Muscle layer of duodenum (tissue), 2 donors: ENCODE data around the gene NANP.
"Not testable (repeated sequence)": the region's sequence is repeated elsewhere in the genome, so short reads cannot be mapped to it uniquely, and the experiment has no call there.

Source experiments
- H3K27ac ChIP-seq: one replicate; pipeline ENCODE4 v1.7.0; 2013; ENCODE audit warnings: mild to moderate bottlenecking, low read length
- H3K27me3 ChIP-seq: one replicate; pipeline ENCODE4 v1.7.0; 2013; ENCODE audit warnings: low read depth, mild to moderate bottlenecking, control low read depth, low read length
- H3K36me3 ChIP-seq, 2 donors: one replicate each; pipeline ENCODE4 v1.7.0; 2013; ENCODE audit warnings: low read length in 2 of 2, control low read depth in 1 of 2, mild to moderate bottlenecking in 1 of 2; ENCODE audit not compliant: insufficient read depth in 2 of 2, control insufficient read depth in 1 of 2
- H3K4me1 ChIP-seq, 2 donors: one replicate each; pipeline ENCODE4 v1.7.0; 2013; ENCODE audit warnings: low read length in 2 of 2, mild to moderate bottlenecking in 2 of 2, control low read depth in 1 of 2, moderate library complexity in 1 of 2; ENCODE audit not compliant: insufficient read depth in 2 of 2, control insufficient read depth in 1 of 2
- H3K4me3 ChIP-seq, 2 donors: one replicate each; pipeline ENCODE4 v1.7.0; 2013; ENCODE audit warnings: low read length in 2 of 2, low read depth in 1 of 2, mild to moderate bottlenecking in 1 of 2
- H3K9me3 ChIP-seq, 2 donors: one replicate each; pipeline ENCODE4 v1.7.0; 2013; ENCODE audit warnings: low read length in 2 of 2, control low read depth in 1 of 2, mild to moderate bottlenecking in 1 of 2; ENCODE audit not compliant: control insufficient read depth in 1 of 2
- donor health status: healthy.

The NANP gene

GRCh38 chr20:25604611-25605010, 19.2 kb downstream of the NANP start:
- H3K9me3 ChIP-seq, result no peaks in the 10 kb centered on the region
- H3K36me3 ChIP-seq, result no peaks in the 10 kb centered on the region
- no peak overlapping the region for H3K27ac ChIP-seq
- H3K27me3 ChIP-seq, result no peaks in the 10 kb centered on the region
- no peak overlapping the region for H3K4me3 ChIP-seq
- no peaks in the 10 kb centered on the region for H3K4me1 ChIP-seq

DNA sequence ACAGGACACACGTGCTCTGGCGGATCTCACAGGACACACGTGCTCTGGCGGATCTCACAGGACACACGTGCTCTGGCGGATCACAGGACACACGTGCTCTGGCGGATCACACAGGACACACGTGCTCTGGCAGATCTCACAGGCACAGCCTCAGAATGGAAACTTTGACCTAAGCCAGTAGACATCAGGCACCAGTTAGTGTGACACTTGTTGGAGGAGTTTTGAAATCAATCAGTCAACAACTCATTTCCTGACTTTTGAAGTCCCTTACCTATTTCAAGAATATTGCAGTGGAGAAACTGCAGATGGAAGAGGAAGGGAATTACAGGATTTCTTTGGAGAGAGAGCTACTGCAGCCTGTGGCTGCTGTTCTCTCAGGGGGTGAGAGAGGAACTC, 20.9 kb downstream of the NANP start:
- H3K36me3 ChIP-seq, H3K4me3 ChIP-seq, H3K27ac ChIP-seq, H3K27me3 ChIP-seq, H3K9me3 ChIP-seq, H3K4me1 ChIP-seq: not testable (repeated sequence)

GRCh38 chr20:25602191-25602913, 21.5 kb downstream of the NANP start:
- H3K36me3 ChIP-seq, H3K27me3 ChIP-seq, H3K4me1 ChIP-seq, H3K27ac ChIP-seq, H3K9me3 ChIP-seq, H3K4me3 ChIP-seq: not testable (repeated sequence)

- no peaks in the 10 kb centered on the region for H3K36me3 ChIP-seq
- no peak overlapping the region for H3K27ac ChIP-seq
- H3K4me1 ChIP-seq, result no peaks in the 10 kb centered on the region
- H3K4me3 ChIP-seq, result no peak overlapping the region
- no peaks in the 10 kb centered on the region for H3K27me3 ChIP-seq
- H3K9me3 ChIP-seq, result no peaks in the 10 kb centered on the region
Observed at GRCh38 chr20:25601659-25602058, 22.2 kb downstream of the NANP start.

DNA sequence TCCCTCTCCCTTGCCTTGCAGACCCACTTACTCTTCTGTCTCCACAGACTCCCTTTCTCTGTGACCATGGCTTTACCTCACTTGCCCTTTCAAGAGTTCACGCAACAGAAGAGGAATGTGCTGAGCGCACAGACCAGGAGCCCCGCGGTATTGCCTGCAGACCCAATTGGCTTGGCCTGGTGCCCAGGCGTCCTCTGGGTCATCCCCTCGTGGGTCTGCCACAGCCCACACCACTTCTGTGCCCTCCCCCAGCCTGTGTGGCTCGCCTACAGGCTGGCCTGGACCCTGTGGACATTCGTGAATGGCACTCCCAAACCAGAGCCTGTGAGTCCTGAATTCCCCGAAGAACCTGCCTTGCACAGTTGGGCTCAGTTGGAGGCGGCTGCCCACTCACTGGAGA, 23.2 kb downstream of the NANP start:
- Histone ChIP-seq H3K4me1 (no peaks in the 10 kb centered on the region), H3K9me3 (no peaks in the 10 kb centered on the region), H3K36me3 (no peaks in the 10 kb centered on the region), H3K4me3 (no peak overlapping the region), H3K27me3 (no peaks in the 10 kb centered on the region), H3K27ac (no peak overlapping the region)

DNA sequence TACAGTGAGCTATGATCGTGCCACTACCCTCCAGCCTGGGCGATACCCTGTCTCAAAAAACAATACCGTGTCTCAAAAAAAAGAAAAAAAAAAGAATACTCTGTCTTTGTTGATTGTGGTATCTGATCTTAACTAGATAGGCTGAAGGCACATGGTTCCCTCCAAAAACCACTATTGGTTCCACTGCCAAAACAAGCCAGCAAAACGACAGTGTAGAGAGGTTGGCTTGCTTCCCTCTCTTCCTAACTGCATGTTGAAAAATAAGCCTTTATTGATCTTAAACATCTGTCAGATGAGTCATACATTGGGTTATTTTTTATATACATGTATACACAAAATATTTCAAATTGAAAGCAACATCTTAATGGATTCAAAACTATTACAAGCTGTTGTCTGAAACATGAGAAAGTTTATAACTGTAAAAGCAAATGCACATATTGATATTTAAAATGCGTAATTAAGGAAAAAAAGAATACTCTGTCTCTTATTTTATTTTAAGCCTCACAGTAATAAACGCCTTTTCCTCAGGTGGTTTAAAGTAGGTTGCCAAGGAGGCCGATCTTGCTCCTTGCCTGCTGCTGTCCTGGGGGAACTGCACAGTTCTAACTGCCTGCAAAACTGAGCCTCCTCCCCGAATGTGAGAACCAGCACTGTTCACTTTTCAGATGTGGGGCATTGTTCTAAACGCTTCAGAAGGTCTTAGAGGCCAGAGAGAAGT, 31.5 kb downstream of the NANP start:
- no peak overlapping the region for H3K27ac ChIP-seq
- no peaks in the 10 kb centered on the region for H3K36me3 ChIP-seq
- no peaks in the 10 kb centered on the region for H3K4me1 ChIP-seq
- H3K4me3 ChIP-seq, result no peak overlapping the region
- no peaks in the 10 kb centered on the region for H3K27me3 ChIP-seq
- no peaks in the 10 kb centered on the region for H3K9me3 ChIP-seq

DNA sequence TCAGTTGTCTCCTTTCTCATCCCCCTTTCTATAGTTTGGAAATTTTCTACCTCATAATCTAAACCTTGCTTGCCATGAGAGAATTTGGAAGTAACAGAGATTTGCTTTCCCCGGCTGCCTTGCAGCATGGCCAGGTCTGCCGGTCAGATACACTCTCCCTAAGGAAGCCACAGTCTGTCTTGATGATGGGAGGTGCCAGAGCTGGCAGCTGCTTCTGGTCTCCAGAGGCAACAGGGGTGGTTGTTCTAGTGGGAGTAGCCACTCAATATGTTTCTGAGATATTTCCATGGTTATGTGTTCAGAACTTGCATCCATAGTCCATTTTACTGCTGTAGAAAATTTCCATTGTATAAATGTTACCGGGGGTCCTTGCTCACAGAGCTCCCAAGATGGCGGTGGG, 33.0 kb downstream of the NANP start:
- H3K4me3 ChIP-seq, result not testable (repeated sequence)

GRCh38 chr20:25588491-25588890, 35.3 kb downstream of the NANP start:
- no peaks in the 10 kb centered on the region for H3K9me3 ChIP-seq
- H3K27me3 ChIP-seq, result no peaks in the 10 kb centered on the region
- H3K27ac ChIP-seq, result no peak overlapping the region
- no peaks in the 10 kb centered on the region for H3K36me3 ChIP-seq
- peaks cover 0 to 3% of the 10 kb centered on the region in 2 donors for H3K4me1 ChIP-seq
- no peak overlapping the region for H3K4me3 ChIP-seq

More for the DNA sequence above, 33.0 kb downstream of the NANP start:
- H3K4me1 ChIP-seq, H3K9me3 ChIP-seq, H3K27me3 ChIP-seq, H3K27ac ChIP-seq, H3K36me3 ChIP-seq: not testable (repeated sequence)

- no peak overlapping the region for H3K4me3 ChIP-seq
Observed at GRCh38 chr20:25587536-25587935, 36.3 kb downstream of the NANP start.

DNA sequence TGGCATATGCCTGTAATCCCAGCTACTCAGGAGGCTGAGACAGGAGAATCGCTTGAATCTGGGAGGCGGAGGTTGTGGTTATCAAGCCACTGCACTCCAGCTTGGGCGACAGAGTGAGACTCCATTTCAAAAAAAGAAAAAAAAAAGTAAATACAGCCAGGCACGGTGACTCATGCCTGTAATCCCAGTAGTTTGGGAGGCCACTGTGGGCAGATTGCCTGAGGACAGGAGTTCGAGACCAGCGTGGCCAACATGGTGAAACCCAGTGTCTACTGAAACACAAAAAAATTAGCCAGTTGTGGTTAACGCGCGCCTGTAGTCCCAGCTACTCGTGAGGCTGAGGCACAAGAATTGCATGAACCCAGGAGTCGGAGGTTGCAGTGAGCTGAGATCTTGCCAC, 36.9 kb downstream of the NANP start:
- no peaks in the 10 kb centered on the region for H3K27me3 ChIP-seq
- H3K36me3 ChIP-seq, result no peaks in the 10 kb centered on the region
- H3K27ac ChIP-seq, result no peak overlapping the region
- H3K9me3 ChIP-seq, result no peaks in the 10 kb centered on the region
- no peak overlapping the region for H3K4me3 ChIP-seq
- peaks cover 0 to 3% of the 10 kb centered on the region in 2 donors for H3K4me1 ChIP-seq

More at GRCh38 chr20:25587536-25587935, 36.3 kb downstream of the NANP start:
- no peaks in the 10 kb centered on the region for H3K36me3 ChIP-seq
- peaks cover 0 to 3% of the 10 kb centered on the region in 2 donors for H3K4me1 ChIP-seq
- H3K9me3 ChIP-seq, result no peaks in the 10 kb centered on the region
- H3K27ac ChIP-seq, result no peak overlapping the region
- H3K27me3 ChIP-seq, result no peaks in the 10 kb centered on the region

GRCh38 chr20:25584905-25585704, 38.7 kb downstream of the NANP start, which contains the start of gene NINL:
Gene NINL (minus strand): TSS chr20:25585531. CDS start chr20:25526587, 58,944 bp downstream.
- Histone ChIP-seq H3K4me3 (peak within 1 kb of the TSS; percentile 67 to 80), H3K36me3 (no peaks in the 10 kb centered on the region), H3K4me1 (peaks cover 3 to 5% of the 10 kb centered on the region in 2 donors), H3K27ac (no peak within 1 kb of the TSS), H3K9me3 (no peaks in the 10 kb centered on the region), H3K27me3 (no peaks in the 10 kb centered on the region)
